CD4-positive, CD25-positive, alpha-beta regulatory T cell (primary cell): ENCODE data around the gene DNAAF8. TPM values are rescaled to one million over a fixed set of nuclear protein-coding genes. Genes with fewer than 3 reads are reported as not detected.
A peak's percentile ranks its signal among the peaks of the same experiment; 100 is the strongest.

Experiments used
- ATAC-seq, 2 donors: fragments of 150-1000 bp; cut with Tn5 transposase; one replicate each; pipeline ENCODE4 v1.10.0; 2021; ENCODE audit warnings: low read depth in 2 of 2, moderate number of reproducible peaks in 2 of 2, moderate library complexity in 1 of 2
- DNase-seq, 3 donors: peaks; one replicate each; pipeline versions ENCODE4 v3.0.0 to v3.0.0-alpha.2; 2012 to 2022; ENCODE audit warnings: mixed read lengths in 1 of 3
- H3K27ac ChIP-seq: one replicate; pipeline ENCODE4 v1.7.0; 2013; ENCODE audit warnings: mild to moderate bottlenecking, low read length; ENCODE audit not compliant: insufficient read depth, poor library complexity, severe bottlenecking
- H3K27me3 ChIP-seq: one replicate; pipeline ENCODE4 v1.7.0; 2013; ENCODE audit warnings: low read length; ENCODE audit not compliant: control insufficient read depth, insufficient read depth
- H3K36me3 ChIP-seq: one replicate; pipeline ENCODE4 v1.7.0; 2013; ENCODE audit warnings: mild to moderate bottlenecking, low read length, moderate library complexity; ENCODE audit not compliant: control insufficient read depth, insufficient read depth
- H3K4me1 ChIP-seq: 2 replicates; pipeline ENCODE4 v1.7.0; 2013; ENCODE audit warnings: mild to moderate bottlenecking, low read length; ENCODE audit not compliant: insufficient read depth, control insufficient read depth, poor library complexity, severe bottlenecking
- H3K4me3 ChIP-seq: one replicate; pipeline ENCODE4 v1.7.0; 2013; ENCODE audit warnings: low read depth, mild to moderate bottlenecking, low read length, moderate library complexity
- H3K9me3 ChIP-seq, 2 experiments: 1 replicate in 1 of 2; 2 replicates in 1 of 2; pipeline ENCODE4 v1.7.0; 2013; ENCODE audit warnings: low read length in 2 of 2, mild to moderate bottlenecking in 1 of 2, moderate library complexity in 1 of 2; ENCODE audit not compliant: control insufficient read depth in 2 of 2
- H3K27ac Mint-ChIP-seq, 3 donors: one replicate each; pipeline ENCODE4 v1.8.0; 2020 to 2022; ENCODE audit warnings: mild to moderate bottlenecking in 3 of 3, mixed read lengths in 3 of 3, moderate library complexity in 2 of 3
- H3K27me3 Mint-ChIP-seq: one replicate; pipeline ENCODE4 v1.8.0; 2022; ENCODE audit warnings: mild to moderate bottlenecking, mixed read lengths
- H3K36me3 Mint-ChIP-seq: one replicate; pipeline ENCODE4 v1.8.0; 2020; ENCODE audit warnings: mixed read lengths
- H3K4me1 Mint-ChIP-seq, 4 donors: one replicate each; pipeline ENCODE4 v1.8.0; 2020 to 2022; ENCODE audit warnings: mixed read lengths in 4 of 4, mild to moderate bottlenecking in 1 of 4
- H3K4me3 Mint-ChIP-seq, 4 donors: one replicate each; pipeline ENCODE4 v1.8.0; 2020 to 2022; ENCODE audit warnings: mild to moderate bottlenecking in 4 of 4, mixed read lengths in 4 of 4, moderate library complexity in 3 of 4
- H3K9me3 Mint-ChIP-seq, 7 donors: one replicate each; pipeline ENCODE4 v1.8.0; 2020 to 2022; ENCODE audit warnings: mixed read lengths in 7 of 7, mild to moderate bottlenecking in 3 of 7, moderate library complexity in 2 of 7
- polyA plus RNA-seq, 4 donors: library from polyadenylated mRNA; unstranded; fragments of 300-500 nt; fragmentation: Illumina TruSeq; gene quantifications; one replicate each; pipeline ENCODE4 v1.2.3, GENCODE V29; 2021
- total RNA-seq: library from RNA; stranded (reverse); gene quantifications from one replicate; pipeline ENCODE4 v1.2.3, GENCODE V29; 2022

The DNAAF8 gene
- total and polyA plus RNA-seq, 5 donors from 2014 or later: 0.06 TPM; not detected in 4

DNA sequence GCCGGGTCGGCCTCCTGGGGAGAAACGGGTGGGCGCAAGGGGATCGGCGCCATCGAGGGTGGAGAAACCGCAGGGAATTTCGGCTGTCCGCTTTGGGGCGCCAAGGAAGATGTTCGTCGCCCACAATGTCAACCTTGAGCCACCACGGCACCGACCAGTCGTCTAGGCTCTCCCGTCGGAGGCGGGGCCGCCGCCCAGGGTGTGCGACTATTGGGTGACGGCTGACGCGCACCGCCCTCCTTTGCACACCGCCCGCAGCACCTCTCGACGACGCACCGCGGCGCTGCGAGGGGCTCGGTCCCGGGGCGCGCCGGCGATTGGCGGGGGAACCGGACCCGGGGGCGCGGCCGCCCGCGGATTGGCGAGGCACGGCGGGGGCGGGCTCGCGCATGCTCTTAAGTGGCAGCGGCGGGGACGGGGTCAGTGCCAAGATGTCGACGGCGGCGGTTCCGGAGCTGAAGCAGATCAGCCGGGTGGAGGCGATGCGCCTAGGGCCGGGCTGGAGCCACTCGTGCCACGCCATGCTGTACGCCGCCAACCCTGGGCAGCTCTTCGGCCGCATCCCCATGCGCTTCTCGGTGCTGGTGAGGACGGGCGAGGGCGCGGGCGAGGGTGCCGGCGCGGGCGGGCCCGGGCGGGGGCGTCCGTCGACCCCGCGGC lies 40.9 kb upstream of the DNAAF8 start, which contains the start of gene NUDT16L1:
Gene NUDT16L1, plus strand, starts transcription at position 267 of the 660 bp plus-strand sequence. Its CDS starts 165 bp downstream, at position 432.
- no peaks in the 10 kb centered on the region for H3K9me3 Mint-ChIP-seq
- peaks cover 0 to 23% (median 4%) of the 10 kb centered on the region in 4 donors for H3K4me1 Mint-ChIP-seq
- Histone ChIP-seq H3K9me3 (no peaks in the 10 kb centered on the region), H3K4me1 (peaks cover 17% of the 10 kb centered on the region), H3K27me3 (no peaks in the 10 kb centered on the region), H3K4me3 (peak within 1 kb of the TSS; percentile 29), H3K27ac (peak within 1 kb of the TSS; percentile 88), H3K36me3 (peaks cover 23% of the 10 kb centered on the region)
- H3K27ac Mint-ChIP-seq: peak within 1 kb of the TSS; percentile 71 to 90 (median 83)
- ATAC-seq (peak; percentile 93 to 95), DNase-seq (peak; percentile 95 to 98 (median 97))
- H3K36me3 Mint-ChIP-seq: no peaks in the 10 kb centered on the region
- H3K4me3 Mint-ChIP-seq: peak within 1 kb of the TSS; percentile 87 to 96 (median 93)
- H3K27me3 Mint-ChIP-seq: no peaks in the 10 kb centered on the region

GRCh38 chr16:4693956-4694641 lies 40.2 kb upstream of the DNAAF8 start:
- ATAC-seq: peak; percentile 34 to 42
- Mint-ChIP-seq H3K9me3 (no peaks in the 10 kb centered on the region), H3K36me3 (no peaks in the 10 kb centered on the region), H3K27me3 (no peaks in the 10 kb centered on the region), H3K4me1 (peaks cover 0 to 23% (median 4%) of the 10 kb centered on the region in 4 donors), H3K4me3 (peak overlapping the region; percentile 65 to 95 (median 82)), H3K27ac (peak overlapping the region; percentile 26 to 83 (median 75))
- no peak overlapping the region for H3K4me3 ChIP-seq
- peaks cover 24% of the 10 kb centered on the region for H3K36me3 ChIP-seq
- DNase-seq: peak in 2 of 3 donors; percentile 48 to 61
- no peaks in the 10 kb centered on the region for H3K27me3 ChIP-seq
- H3K9me3 ChIP-seq: no peaks in the 10 kb centered on the region
- H3K27ac ChIP-seq: peak overlapping the region; percentile 88
- H3K4me1 ChIP-seq: peaks cover 17% of the 10 kb centered on the region

- Mint-ChIP-seq H3K27ac (peak overlapping the region; percentile 66 to 86 (median 83)), H3K4me3 (peak overlapping the region; percentile 65 to 87 (median 80)), H3K36me3 (peaks cover 5% of the 10 kb centered on the region), H3K9me3 (no peaks in the 10 kb centered on the region), H3K27me3 (no peaks in the 10 kb centered on the region), H3K4me1 (peaks cover 0 to 23% (median 4%) of the 10 kb centered on the region in 4 donors)
- no peak for DNase-seq
- no peak overlapping the region for H3K4me3 ChIP-seq
- no peaks in the 10 kb centered on the region for H3K27me3 ChIP-seq
- H3K36me3 ChIP-seq: peaks cover 30% of the 10 kb centered on the region
- H3K4me1 ChIP-seq: peaks cover 17% of the 10 kb centered on the region
- peak overlapping the region; percentile 88 for H3K27ac ChIP-seq
- H3K9me3 ChIP-seq: no peaks in the 10 kb centered on the region
- no peak for ATAC-seq
Measured at GRCh38 chr16:4694642-4695451, 39.5 kb upstream of the DNAAF8 start.

DNA sequence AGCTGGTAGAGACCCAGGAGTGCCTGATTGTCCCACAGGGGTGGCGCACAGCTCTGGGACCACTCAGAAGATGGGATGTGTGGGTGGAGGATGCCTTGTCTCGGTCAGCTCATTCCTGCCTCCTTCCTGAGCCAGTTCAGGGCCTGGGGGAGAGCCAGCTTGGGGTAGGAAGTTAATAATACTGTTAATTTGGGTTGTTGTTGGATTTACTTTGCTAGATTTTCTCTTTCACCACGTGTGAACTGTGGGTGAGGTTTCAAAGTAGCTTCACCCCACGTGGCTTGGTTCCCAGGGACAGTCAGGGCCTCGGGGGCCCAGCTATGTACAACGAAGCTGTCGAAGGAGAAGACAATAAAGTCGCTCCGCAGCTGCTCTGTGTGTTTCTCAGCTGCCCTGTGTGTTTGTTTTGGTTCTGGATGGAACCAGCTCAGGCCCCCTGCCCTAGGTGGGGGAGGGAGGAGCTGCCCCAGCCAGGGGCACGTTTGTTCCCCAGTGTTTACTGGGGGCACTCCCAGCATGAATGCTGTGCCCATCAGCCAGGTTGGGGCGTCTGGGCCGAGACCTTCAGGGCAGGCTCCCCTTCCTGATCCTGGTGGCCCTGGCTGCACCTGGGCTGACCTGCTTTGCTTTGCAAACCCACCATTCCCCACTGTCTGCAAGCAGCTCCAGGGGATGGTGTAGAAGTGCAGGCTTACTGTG lies 38.7 kb upstream of the DNAAF8 start:
- Histone ChIP-seq H3K36me3 (peaks cover 36% of the 10 kb centered on the region), H3K27me3 (no peaks in the 10 kb centered on the region), H3K9me3 (no peaks in the 10 kb centered on the region), H3K4me3 (no peak overlapping the region), H3K4me1 (peaks cover 17% of the 10 kb centered on the region), H3K27ac (no peak overlapping the region)
- peaks cover 5% of the 10 kb centered on the region for H3K36me3 Mint-ChIP-seq
- no peaks in the 10 kb centered on the region for H3K27me3 Mint-ChIP-seq
- H3K4me3 Mint-ChIP-seq: peak overlapping the region; percentile 65 to 87 (median 80)
- peak overlapping the region; percentile 23 to 86 (median 32) for H3K27ac Mint-ChIP-seq
- ATAC-seq (no peak), DNase-seq (no peak)
- H3K9me3 Mint-ChIP-seq: no peaks in the 10 kb centered on the region
- peaks cover 0 to 23% (median 4%) of the 10 kb centered on the region in 4 donors for H3K4me1 Mint-ChIP-seq

GRCh38 chr16:4696172-4696904 lies 38.0 kb upstream of the DNAAF8 start:
- Histone ChIP-seq H3K27me3 (no peaks in the 10 kb centered on the region), H3K36me3 (peaks cover 39% of the 10 kb centered on the region), H3K4me3 (no peak overlapping the region), H3K4me1 (peaks cover 17% of the 10 kb centered on the region), H3K27ac (no peak overlapping the region), H3K9me3 (no peaks in the 10 kb centered on the region)
- H3K27me3 Mint-ChIP-seq: no peaks in the 10 kb centered on the region
- ATAC-seq (no peak), DNase-seq (no peak)
- peaks cover 0 to 22% (median 4%) of the 10 kb centered on the region in 4 donors for H3K4me1 Mint-ChIP-seq
- H3K4me3 Mint-ChIP-seq: peak overlapping the region in 3 of 4 donors; percentile 28 to 83 (median 78)
- no peaks in the 10 kb centered on the region for H3K9me3 Mint-ChIP-seq
- H3K27ac Mint-ChIP-seq: no peak overlapping the region
- peaks cover 5% of the 10 kb centered on the region for H3K36me3 Mint-ChIP-seq

DNA sequence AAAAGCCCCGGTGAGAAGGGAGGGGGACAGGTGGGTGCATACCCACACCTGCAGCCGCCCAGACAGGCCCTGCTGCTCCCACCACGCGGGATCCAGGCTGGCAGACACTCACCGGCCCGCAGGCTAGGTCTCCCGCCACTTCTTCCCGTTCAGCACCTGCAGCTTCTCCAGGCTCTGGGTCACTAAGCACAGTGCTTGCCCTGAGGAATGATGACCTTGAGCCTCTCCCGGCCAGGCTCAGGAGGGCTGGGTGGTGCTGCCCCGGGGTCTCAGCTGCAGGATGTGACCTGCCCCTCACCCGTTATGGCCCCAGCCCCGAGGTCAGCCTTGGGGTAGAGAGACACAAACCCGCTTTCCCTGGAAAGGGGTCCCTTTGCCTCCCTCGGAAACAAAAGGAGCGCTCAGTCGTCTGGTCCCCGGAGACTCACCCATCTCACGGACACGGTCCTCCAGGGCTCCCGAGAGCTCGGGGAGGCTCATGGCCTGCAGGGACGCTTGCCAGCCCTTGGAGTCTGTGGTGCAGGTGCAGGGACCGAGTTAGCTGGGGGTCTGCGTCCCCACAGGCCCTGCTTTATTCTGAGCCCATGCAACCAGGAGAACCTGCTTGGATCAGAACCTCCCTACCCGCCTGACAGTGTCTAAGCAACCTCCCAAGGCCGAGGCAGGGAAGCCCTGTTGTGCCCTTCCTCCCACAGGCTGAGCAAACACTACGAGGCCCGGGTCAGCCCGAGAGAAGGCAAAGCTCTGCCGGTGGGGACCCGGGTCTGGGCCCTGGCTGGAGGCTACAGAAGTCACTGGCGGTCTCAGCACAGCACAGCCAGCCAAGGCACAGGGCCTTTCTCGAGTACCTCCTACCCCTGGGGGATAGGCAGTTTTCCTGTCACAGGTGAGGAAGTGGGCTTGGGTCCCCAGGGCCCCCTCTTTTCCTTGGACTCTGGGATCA lies 37.2 kb upstream of the DNAAF8 start:
- Histone ChIP-seq H3K9me3 (no peaks in the 10 kb centered on the region), H3K27me3 (no peaks in the 10 kb centered on the region), H3K4me1 (peaks cover 16% of the 10 kb centered on the region), H3K36me3 (peaks cover 43% of the 10 kb centered on the region), H3K27ac (no peak overlapping the region), H3K4me3 (no peak overlapping the region)
- H3K4me1 Mint-ChIP-seq: peaks cover 0 to 20% (median 4%) of the 10 kb centered on the region in 4 donors
- no peaks in the 10 kb centered on the region for H3K9me3 Mint-ChIP-seq
- peaks cover 5% of the 10 kb centered on the region for H3K36me3 Mint-ChIP-seq
- peak overlapping the region in 1 of 3 donors; percentile 88 for H3K27ac Mint-ChIP-seq
- no peak for DNase-seq
- H3K4me3 Mint-ChIP-seq: peak overlapping the region in 2 of 4 donors; percentile 46 to 83
- no peak for ATAC-seq
- no peaks in the 10 kb centered on the region for H3K27me3 Mint-ChIP-seq
